ENCODE measurements around the gene GRIP2. TPM values are rescaled to one million over a fixed set of nuclear protein-coding genes. Genes with fewer than 3 reads are reported as not detected.

Gene GRIP2
- total and polyA plus RNA-seq, 7 donors = under 0.01 to 1.7 (median 0.68) TPM

GRCh38 chr3:14548321-14548729 lies 8.2 kb upstream of the GRIP2 start:
- Histone ChIP-seq H3K27ac (no peak overlapping the region), H3K4me3 (no peak overlapping the region), H3K9me3 (no peaks in the 10 kb centered on the region), H3K36me3 (no peaks in the 10 kb centered on the region), H3K27me3 (peaks cover 0 to 9% (median 0%) of the 10 kb centered on the region in 3 donors), H3K4me1 (no peaks in the 10 kb centered on the region)
- WGBS, 2 donors = 15 to 24% methylated on average over 12 of the region's 12 CpGs
- TF ChIP-seq CTCF (IDR thresholded peaks at IDR 0.05) = peak in 2 of 4 experiments; percentile 45 to 48
- no peak for TF ChIP-seq EP300 (IDR thresholded peaks at IDR 0.05)
- peak; percentile 74 for DNase-seq
- intact Hi-C loops (cut with DNase I) = no loop called here

- peaks cover 0 to 9% (median 0%) of the 10 kb centered on the region in 3 donors for H3K27me3 ChIP-seq
- 30 to 79% methylated on average over 2 of the region's 2 CpGs for WGBS, 2 donors
- no peak for DNase-seq
- no peaks in the 10 kb centered on the region for H3K36me3 ChIP-seq
- H3K4me3 ChIP-seq = no peak overlapping the region
- no peak for TF ChIP-seq POLR2A (IDR thresholded peaks at IDR 0.05)
- intact Hi-C loops (cut with DNase I) = no loop called here
- no peak overlapping the region for H3K27ac ChIP-seq
- H3K4me1 ChIP-seq = no peaks in the 10 kb centered on the region
- no peaks in the 10 kb centered on the region for H3K9me3 ChIP-seq
These were observed 7.6 kb upstream of the GRIP2 start for GRCh38 chr3:14547693-14548092.

DNA sequence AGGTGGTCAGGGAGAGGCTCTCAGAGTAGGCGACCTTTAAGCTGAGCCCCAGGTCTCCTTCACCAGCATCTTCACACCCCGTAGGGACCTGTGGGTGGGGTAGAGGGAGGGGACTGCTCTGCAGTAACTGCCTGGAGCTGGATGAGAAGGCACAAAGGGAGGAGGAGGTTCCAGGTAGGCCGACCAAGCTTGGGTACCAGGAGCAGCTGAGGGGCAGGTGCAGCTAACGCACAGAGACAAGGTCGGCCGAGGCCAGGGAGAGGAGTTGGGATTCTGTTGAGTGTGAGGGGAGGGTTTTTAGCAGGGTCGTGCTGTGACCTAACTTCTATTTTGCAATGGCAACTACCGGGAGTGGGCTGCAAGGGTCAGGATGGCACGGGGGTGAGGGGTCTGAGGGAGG lies 5.9 kb upstream of the GRIP2 start:
- H3K27me3 ChIP-seq = peaks cover 0 to 17% (median 0%) of the 10 kb centered on the region in 3 donors
- H3K36me3 ChIP-seq = no peaks in the 10 kb centered on the region
- DNase-seq = no peak
- H3K4me1 ChIP-seq = no peaks in the 10 kb centered on the region
- WGBS, 2 donors = 71 to 78% methylated on average over 9 of the region's 9 CpGs
- H3K9me3 ChIP-seq = no peaks in the 10 kb centered on the region
- intact Hi-C loops (cut with DNase I) = no loop called here
- no peak overlapping the region for H3K4me3 ChIP-seq
- H3K27ac ChIP-seq = no peak overlapping the region
- no peak for TF ChIP-seq POLR2A (IDR thresholded peaks at IDR 0.05)
- no peak for TF ChIP-seq POLR2AphosphoS5 (IDR thresholded peaks at IDR 0.05)
- no peak for TF ChIP-seq CTCF (IDR thresholded peaks at IDR 0.05)
- no peak for TF ChIP-seq EP300 (IDR thresholded peaks at IDR 0.05)

GRCh38 chr3:14545251-14545635 lies 5.1 kb upstream of the GRIP2 start:
- Histone ChIP-seq H3K27ac (no peak overlapping the region), H3K9me3 (no peaks in the 10 kb centered on the region), H3K4me1 (no peaks in the 10 kb centered on the region), H3K27me3 (peaks cover 0 to 25% (median 0%) of the 10 kb centered on the region in 3 donors), H3K4me3 (no peak overlapping the region), H3K36me3 (no peaks in the 10 kb centered on the region)
- TF ChIP-seq POLR2AphosphoS5 (IDR thresholded peaks at IDR 0.05) (no peak), POLR2A (IDR thresholded peaks at IDR 0.05) (no peak), CTCF (IDR thresholded peaks at IDR 0.05) (no peak), EP300 (IDR thresholded peaks at IDR 0.05) (no peak)
- DNase-seq = no peak
- 89 to 90% methylated on average over 5 of the region's 5 CpGs for WGBS, 2 donors
- intact Hi-C loops (cut with DNase I) = no loop called here

GRCh38 chr3:14544282-14545250 lies 4.4 kb upstream of the GRIP2 start:
- no peak for DNase-seq
- Histone ChIP-seq H3K27ac (no peak overlapping the region), H3K36me3 (no peaks in the 10 kb centered on the region), H3K4me1 (no peaks in the 10 kb centered on the region), H3K4me3 (no peak overlapping the region), H3K27me3 (peaks cover 0 to 21% (median 0%) of the 10 kb centered on the region in 3 donors), H3K9me3 (no peaks in the 10 kb centered on the region)
- TF ChIP-seq POLR2AphosphoS5 (IDR thresholded peaks at IDR 0.05) (no peak), EP300 (IDR thresholded peaks at IDR 0.05) (no peak), POLR2A (IDR thresholded peaks at IDR 0.05) (no peak), CTCF (IDR thresholded peaks at IDR 0.05) (no peak)
- intact Hi-C loops (cut with DNase I) = no loop called here
- 93% methylated on average over 20 of the region's 20 CpGs for WGBS, 2 donors
